Cardiac ventricle fibroblast (primary cell): Measurements from ENCODE around the gene MPI. TPM values are rescaled to one million over a fixed set of nuclear protein-coding genes. Genes with fewer than 3 reads are reported as not detected.

ENCODE experiments used
- total RNA-seq: library from RNA; depleted of rRNA; stranded (reverse); fragments of >200 nt; gene quantifications from 2 replicates; pipeline ENCODE4 v1.2.3, GENCODE V29; 2015

The MPI gene
- total RNA-seq: 67.7 and 79.6 TPM in 2 replicates

GRCh38 chr15:74889883-74890664, at the start of gene MPI:
Gene MPI (plus strand): TSS chr15:74890042. CDS start chr15:74890074, 32 bp downstream.

GRCh38 chr15:74842581-74843444, 47.0 kb upstream of the MPI start, which contains the start of gene ULK3:
Gene ULK3 (minus strand): TSS chr15:74843156. CDS start chr15:74843105, 51 bp downstream.

GRCh38 chr15:74873036-74873755, 16.6 kb upstream of the MPI start, which contains the start of gene SCAMP2:
Gene SCAMP2 (minus strand): TSS chr15:74873365. CDS start chr15:74873255, 110 bp downstream.

GRCh38 chr15:74906450-74907162, 16.8 kb downstream of the MPI start, which contains the start of gene FAM219B:
Gene FAM219B (minus strand): TSS chr15:74906851. CDS start chr15:74906800, 51 bp downstream.

DNA sequence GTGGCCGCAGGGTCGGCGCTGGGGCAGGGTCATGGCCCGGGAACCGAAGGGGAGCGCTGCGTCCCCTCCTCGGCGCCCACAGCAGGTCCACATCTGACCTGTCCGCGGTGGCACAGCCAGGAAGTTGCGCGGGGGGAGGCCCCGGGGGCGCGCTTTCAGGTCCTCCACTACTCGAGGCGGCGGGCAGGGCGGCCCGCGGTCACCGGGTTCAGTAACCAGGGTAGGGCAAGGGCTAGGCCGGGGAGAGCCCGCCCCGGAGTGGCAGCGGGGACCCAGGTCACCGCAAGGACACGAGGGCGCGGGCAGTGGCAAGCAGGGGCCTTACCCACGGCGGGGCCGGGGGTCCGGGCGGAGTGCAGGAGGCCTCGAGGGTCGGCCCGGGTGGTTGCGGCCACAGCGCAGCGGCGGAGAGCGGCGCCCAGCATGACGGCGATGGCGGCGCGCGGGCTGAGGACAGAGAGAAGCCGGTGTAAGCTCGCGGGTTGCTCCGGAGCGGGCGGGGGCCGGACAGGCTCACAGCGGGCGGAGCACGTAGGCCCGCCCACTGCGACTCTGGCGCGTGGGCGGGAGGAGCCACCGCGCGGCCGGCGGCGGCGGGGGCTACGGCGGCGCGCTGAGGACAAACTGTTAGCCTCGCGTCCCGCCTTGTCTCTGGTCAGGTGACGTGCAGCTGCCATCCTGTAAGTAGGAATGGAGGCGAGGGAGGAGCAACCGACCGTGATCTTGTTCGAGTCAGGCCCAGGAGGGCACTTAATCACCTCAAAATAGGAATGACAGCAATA, 47.9 kb downstream of the MPI start, which contains the start of gene COX5A:
Gene COX5A (minus strand): TSS at position 484 of the 782 bp plus-strand sequence. CDS start 59 bp downstream, at position 425.

Other genes starting within 250 kb of the MPI start
- 8.9 and 15.7 TPM in 2 replicates for gene EDC3, start 194.0 kb upstream of the MPI start, total RNA-seq
- not detected in 2 replicates for gene CYP1A1, start 164.5 kb upstream of the MPI start, total RNA-seq
- gene CYP1A2, start 141.2 kb upstream of the MPI start, total RNA-seq: not detected in 2 replicates
- gene CSK, start 108.0 kb upstream of the MPI start, total RNA-seq: 28.1 and 30.1 TPM in 2 replicates
- not detected in 2 replicates for gene LMAN1L, start 77.2 kb upstream of the MPI start, total RNA-seq
- gene CPLX3, start 63.4 kb upstream of the MPI start, total RNA-seq: not detected in 2 replicates
- gene ULK3, start 46.9 kb upstream of the MPI start, total RNA-seq: 9.0 and 15.6 TPM in 2 replicates
- gene SCAMP2, start 16.7 kb upstream of the MPI start, total RNA-seq: 40.1 and 48.6 TPM in 2 replicates
- gene FAM219B, start 16.8 kb downstream of the MPI start, total RNA-seq: 32.9 and 37.5 TPM in 2 replicates
- gene COX5A, start 48.0 kb downstream of the MPI start, total RNA-seq: 112 and 114 TPM in 2 replicates
- 15.1 and 15.2 TPM in 2 replicates for gene RPP25, start 66.7 kb downstream of the MPI start, total RNA-seq
- 0.83 and 3.4 TPM in 2 replicates for gene SCAMP5, start 105.5 kb downstream of the MPI start, total RNA-seq
- gene PPCDC, start 133.5 kb downstream of the MPI start, total RNA-seq: 6.2 and 8.8 TPM in 2 replicates